Left forelimb (tissue), 1 donor: ENCODE results near the gene VDAC1.
"Not testable (repeated sequence)": the region's sequence is repeated elsewhere in the genome, so short reads cannot be mapped to it uniquely, and the experiment has no call there.

Experiments used
- DNase-seq: peaks from one replicate; pipeline ENCODE4 v3.0.0-alpha.2; 2018; ENCODE audit warnings: low spot score

Gene VDAC1

DNA sequence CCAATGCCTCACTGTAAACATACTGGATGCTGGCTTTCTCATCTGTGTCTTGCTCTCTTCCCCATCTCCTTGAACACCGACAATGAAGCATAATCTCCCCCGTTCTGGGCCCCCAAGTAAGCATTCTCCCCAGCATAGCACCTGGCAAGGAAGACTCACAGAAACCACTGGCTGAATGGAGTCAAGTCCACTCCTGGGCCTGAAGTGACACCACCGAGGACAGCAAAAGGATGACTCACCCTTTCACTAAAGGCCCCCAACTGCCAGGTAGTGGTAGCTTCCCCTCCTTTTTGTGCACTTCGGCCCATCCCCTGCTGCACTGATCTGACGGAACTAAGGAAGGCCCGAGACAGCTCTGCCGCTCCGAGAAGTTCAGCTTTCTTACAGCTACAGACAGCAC, 9.4 kb downstream of the VDAC1 start:
- no peak for DNase-seq

DNA sequence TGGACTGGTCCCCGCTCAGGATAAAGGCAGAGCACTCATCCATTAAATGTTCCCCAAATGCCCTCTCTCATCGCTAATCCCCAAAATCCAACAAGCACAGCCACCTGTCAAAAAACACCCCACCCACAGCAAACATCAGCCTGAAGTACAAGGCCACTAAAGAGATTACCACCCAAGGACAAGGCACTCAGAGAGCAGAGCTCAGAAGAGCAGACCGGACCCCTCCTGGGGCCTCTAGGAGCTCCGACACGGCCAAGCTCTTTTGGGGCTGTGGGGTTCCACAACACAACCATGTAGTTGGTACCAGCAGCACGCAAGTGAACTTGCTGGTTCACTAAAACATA, 9.8 kb downstream of the VDAC1 start:
- no peak for DNase-seq

DNA sequence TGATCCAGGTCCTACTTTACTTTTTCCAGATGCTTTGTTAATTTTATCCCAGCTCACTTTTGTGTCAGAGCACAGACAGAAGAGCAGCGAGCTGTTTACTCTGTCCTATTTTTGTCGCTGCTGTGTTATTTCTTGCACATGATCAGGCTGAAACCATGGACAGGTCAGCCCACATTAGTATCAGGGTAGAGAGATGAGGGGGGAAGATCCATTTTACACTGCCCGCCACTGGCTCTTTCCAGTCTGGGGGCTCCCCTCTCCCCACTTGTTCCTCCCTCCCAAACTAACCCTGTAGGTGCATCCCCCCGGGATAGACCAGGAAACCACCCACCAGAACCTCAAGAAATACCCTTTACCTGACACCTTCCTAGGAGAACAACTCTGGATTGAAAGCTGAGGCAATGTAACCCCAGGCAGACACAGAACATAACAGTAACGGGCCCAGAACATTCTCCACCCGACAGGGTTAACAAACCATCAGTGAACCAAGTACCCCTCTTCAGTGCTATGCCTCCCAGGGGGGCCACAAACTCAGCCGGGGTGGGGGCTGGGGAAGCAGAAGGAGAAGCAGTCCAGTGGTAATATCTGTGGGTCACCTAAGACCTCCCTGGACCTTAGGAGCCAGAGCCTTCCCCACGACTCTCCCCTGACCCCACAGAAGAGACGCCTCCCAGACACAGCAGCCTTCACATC, 10.3 kb downstream of the VDAC1 start:
- no peak for DNase-seq

DNA sequence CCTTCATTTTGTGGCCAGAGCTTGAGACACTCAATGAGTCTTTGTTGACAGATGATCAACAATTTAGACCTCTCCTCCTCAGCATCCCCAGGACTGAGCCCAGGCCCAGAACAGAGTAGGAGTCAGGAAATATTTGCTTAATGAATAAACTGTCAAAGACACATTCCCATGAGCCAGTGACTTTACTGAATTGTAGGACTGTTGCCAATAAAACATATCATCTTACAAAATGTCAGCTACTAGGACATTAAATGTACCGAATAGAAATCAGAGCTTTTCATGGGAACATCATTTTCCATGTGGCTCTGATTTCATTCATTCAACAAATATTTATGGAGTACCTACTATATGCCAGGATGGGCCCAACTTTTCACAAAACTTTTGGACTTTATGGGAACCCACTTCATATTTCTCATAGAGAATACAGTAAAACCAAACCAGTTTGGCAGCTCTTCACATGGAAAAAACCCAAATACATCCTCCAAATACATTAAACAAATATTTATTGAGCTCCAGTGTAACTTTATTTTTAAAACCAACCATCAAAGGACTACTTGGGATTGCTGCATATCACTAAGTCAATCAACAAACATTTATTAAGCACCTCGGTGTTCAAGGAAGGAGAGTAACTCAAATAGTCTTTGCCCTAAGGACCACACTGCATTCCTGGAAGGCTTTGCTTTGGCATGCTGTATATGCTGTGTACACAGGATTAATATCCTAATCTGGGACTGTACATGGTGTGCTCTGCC, 11.4 kb downstream of the VDAC1 start:
- no peak for DNase-seq

DNA sequence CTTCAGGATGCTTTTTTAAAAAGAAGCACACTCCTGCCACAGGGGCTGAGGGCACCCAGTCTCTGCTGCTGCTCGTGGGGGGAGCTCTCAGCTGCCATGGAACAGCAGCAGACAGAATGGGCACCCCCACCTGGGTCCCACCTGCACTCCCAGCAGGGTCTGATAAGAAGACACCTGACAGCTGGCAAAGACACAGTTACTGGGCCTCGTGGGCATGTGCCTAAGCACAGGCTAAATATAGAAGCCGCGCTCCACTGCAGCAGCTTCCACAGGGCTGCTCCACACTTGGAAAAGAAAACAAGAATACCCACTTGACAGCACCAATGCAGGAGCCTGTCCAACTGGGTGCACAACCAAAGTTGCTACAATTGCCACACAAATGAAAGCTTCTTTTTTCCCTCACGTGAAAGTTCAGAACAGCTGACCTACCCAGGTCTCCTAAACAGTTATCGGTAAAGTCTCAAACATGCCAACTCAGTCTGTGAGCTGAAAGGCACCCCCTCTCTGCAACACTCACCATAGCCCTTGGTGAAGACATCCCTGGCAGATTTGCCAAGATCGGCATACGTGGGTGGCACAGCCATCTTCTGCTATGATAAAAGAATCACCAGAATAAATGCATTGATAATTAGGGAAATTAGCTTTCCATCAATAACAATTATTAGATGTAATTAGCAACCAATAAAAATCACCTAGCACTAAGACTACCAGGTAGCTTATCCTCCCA, 12.2 kb downstream of the VDAC1 start:
- DNase-seq = no peak

DNA sequence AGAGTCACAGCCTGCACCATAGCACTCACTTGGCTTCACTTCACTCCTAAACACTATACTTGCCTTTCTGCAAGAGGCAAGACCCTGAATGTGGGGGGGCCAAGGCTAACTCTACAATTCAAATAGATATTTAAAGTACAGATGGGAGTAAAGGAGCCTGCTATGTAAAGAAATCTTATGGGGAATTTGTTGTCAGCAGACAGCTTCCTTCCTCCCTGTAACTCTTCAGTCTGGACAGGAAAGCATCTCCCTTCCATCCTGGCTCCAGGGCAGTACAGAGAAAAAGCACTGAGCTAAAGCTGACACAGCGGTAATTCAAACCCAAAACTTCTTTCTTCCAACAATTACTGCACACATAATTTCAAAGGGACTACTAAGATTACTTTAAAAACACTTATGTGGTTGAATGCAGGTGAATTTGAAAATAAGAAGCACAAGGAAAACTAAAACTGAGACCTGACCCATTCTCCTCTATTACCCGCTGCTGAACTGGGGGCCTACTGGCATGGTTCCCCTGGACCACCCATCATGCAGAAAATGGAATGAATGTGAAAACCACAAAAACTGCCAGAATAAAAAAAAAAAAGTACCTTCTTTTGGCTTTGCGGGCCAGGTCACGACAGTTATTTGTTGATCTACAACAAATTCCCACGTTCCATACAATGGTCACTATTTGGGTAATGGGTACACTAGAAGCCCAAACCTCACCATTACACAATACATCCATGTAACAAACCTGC, 13.4 kb downstream of the VDAC1 start:
- DNase-seq = no peak

DNA sequence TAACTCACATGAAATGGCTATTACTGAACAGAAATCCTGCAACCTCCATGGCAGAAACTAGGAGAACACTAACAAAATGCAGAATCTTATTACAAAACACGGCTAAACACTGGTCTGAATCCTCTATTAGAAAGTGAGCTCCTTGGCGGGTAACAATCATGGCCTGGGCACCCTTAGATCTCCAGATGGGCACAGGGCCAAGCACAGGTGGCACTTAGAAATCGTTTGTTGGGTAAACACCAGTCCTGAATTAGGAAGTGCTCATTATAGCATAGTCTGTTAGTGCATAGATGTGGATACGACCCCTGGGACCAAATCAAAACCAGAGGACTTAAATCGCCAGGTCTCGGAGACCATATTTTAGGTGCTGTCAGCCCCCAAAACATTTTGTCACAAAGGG, 14.4 kb downstream of the VDAC1 start:
- DNase-seq = no peak

DNA sequence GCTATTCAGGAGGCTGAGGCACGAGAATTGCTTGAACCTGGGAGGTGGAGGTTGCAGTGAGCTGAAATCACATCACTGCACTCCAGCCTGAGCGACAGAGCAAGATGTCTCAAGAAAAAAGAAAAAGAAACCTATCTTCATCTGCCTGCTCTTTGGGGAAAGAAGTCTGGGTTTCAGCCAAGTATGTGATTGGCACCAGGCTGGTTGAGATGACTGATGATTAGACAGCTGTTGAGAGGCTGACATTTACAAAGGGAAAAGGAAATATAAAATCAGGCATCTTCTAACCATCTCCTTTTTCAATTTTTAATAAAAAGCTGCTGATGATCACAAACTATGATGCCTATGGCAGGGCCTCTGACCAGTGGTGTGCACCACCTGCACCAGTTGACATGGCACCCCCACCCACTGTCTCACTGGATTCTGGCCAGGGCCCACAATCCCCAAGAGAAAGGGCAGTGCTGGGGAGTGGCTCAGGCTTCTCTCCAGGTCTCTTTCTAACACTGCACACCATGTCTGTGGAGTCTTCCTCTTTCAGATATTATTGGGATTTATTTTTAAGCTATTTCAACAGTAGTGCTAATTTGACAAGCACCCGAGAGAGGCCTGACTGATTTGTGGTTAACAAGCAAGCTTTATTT, 19.1 kb downstream of the VDAC1 start:
- no peak for DNase-seq

DNA sequence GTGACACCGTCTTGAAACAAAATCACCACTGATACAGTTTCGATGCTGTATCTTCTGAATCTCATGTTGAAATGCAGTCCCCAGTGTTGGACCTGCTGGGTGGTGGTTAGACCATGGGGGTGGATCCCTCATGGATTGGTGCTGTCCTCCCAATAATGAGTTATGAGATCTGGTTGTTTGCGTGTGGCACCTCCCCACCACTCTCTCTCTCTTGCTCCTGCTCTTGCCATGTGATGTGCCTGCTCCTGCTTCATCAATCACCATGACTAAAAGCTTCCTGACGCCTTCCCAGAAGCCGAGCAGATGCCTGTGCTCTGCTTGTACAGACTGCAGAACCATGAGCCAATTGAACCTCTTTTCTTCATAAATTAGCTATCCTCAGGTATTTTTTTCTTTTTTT, 21.1 kb downstream of the VDAC1 start:
- DNase-seq = no peak

DNA sequence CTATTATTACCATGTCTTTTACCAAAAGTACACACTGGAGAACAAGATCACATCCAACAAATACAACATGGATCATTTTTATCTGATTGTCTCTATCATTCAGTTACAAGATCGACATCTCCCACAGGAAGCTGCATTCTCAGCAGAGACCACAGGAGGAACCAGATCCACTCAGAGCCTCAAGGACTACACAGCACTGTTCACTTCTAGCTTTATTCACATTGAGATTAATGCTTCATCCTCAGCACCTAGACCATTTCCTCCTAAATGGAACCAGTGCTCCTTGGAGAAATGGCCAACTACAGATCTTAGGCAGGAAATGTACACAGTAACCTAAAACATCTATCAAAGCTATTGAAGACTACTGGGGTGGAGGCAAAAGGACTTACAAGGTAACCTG, 23.1 kb downstream of the VDAC1 start:
- DNase-seq = no peak

DNA sequence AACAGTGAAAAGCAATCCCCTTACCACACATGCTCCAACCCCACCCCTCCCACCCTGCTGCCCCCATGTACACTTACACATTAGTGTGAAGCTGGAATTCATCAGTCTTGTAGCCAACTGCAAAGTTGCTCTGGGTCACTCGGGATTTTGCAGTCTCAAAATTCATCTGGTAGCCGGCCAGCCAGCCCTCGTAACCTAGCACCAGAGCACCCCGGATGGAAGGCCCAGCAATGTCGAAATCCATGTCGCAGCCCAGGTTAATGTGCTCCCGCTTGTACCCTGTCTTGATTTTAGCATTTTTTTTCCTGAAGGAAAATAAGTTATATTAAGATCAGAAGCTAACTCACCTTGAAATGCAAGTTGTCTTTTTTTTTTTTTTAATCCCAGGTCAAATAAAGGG, 24.1 kb downstream of the VDAC1 start:
- no peak for DNase-seq

DNA sequence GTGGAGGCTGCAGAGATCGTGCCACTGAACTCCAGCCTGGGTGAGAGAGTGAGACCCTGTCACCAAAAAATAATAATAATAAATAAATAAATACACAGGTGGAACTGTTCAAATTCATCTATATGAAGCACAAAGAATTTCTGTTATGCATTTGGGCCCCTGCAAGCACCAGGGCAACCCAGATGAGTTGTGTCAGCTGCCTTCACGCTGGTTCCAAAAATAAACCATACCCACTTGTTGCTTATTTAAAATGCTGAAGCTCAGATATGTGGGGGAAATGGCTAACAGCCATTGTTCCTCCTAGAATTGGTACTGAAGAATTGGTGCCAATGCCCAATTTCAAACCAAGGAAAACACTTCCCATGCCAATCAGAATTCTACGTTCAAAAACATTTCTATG, 25.8 kb downstream of the VDAC1 start:
- no peak for DNase-seq

DNA sequence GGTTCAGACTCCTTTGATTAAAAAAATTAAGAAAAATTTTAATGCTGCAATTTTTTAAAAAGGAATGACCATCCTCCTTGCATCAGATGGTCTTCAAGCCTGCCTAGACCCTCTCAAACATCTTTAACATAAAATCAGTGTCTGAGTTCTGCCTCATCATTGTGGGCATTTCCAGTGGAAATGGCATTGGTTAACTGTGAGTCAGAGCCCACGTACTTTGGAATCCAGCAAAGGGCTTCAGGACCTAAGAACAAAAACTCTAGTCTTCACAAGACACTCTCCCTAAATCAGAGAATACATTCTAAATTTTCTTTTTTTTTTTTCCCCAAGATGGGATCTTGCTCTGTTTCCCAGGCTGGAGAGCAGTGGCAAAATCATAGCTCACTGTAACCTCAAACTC, 26.9 kb downstream of the VDAC1 start:
- DNase-seq = no peak

DNA sequence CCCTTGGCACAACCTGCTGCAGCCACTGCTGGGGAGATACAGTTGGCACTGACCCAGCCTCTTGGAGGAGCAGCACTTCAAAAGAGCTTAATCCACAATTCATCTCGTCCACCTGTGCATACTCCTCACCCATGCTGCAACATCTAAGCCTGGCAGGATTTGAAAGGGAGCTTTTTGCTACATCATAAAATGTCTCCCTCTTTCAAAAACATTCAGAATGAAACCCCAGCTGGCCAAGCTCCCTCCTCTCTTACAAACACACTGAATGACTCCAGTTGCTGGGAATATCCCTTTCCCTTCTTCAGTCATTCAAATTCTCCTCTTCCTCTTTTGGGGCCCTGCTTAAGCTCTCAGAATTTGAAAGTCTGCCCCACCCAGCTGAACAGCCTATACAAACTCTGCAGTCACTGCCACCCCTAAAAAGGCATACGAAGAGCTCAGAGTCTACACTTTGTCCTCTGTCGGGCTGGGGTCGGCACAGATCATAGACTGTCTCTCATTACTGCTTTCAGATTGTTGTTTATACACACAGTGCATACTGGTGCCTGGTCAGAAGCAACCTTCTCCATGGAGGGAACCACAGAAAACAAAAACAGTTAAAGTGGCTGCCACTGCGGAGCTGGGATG, 27.5 kb downstream of the VDAC1 start:
- DNase-seq = no peak

DNA sequence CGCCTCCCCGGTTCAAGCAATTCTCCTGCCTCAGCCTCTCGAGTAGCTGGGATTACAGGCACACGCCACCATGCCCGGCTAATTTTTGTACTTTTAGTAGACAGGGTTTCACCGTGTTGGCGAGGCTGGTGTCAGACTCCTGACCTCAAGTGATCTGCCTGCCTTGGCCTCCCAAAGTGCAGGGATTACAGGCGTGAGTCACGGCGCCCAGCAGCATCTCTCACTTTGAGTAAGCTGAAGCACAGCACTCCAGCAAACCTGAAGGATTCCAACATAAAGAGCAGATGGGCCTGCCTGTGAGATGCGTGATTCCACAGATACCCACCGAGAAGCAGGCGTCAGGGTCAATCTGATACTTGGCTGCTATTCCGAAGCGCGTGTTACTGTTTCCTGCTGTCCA, 29.2 kb downstream of the VDAC1 start:
- not testable (repeated sequence) for DNase-seq

DNA sequence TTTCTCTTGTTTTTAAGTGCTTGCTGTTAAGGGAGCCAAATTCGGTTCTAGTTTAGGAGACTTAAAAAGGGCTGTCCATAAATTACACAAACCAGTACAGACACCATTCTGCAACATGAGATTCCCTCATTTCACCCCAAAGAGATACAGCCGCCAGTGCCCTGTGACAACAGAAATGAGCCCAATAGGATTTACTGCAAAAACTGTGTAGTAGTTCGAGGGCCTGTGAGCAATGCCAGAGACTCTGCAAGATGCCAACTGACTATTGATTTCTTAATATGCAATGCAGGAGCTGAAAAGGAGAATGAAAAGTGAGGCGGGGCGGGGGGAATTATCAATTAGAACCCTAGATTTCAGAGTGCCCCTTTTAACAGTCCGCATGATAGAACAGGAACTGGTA, 30.6 kb downstream of the VDAC1 start:
- DNase-seq = no peak

DNA sequence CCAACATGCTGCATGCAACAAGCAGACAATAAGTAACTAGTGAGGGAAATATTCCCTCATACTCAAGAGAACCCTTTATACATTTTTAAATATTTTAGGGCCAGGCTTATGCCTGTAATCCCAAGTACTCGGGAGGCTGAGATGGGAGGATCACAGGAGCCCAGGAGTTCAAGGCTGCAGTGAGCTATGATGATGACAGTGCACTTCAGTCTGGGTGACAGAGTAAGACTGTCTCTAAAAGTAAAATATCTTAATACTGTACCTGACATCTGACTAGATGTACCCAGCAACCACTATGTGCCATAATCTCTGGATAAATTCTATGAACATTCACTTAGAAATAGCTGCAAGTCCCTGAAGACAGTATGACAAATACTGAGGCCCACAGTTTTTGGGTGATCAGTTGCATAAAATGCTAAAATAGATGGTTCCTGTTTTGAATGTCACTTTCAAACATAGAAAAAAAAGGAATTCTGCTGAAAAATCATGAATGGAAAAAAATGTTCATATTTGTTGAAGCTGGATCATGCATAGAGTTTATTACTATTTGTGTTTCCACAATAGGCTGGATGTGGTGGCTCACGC, 34.4 kb downstream of the VDAC1 start:
- no peak for DNase-seq

DNA sequence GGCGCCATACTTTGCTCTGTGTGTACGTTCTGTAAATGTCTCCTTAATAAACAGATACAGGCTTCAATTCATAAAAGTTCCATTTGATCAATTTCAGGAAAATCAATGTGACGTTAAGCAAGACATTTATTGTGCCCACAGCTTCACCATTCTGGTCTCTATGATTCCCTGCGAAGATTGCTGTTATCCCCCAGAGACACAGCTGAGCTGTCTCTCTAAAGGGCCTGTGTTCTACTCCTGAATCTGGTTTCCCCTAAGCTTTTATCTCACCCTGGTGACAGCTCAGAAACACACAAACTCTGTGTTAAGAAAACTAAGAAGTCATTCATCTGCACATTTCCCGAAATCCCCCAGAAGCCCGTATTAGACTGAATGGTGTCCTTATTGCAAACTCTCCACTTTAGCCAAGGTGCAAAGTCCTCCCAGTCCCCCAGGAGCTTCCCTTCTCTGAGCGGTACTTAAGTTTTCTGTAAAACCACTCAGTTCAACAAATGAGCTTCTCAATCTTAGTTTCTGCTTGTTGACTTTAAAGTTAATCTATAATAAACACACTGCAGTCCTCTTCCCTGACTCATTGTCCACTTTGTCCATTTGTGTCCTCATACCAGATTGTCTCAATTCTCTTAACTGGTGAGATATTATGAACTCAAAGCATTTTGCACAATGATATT, 35.0 kb downstream of the VDAC1 start:
- no peak for DNase-seq

DNA sequence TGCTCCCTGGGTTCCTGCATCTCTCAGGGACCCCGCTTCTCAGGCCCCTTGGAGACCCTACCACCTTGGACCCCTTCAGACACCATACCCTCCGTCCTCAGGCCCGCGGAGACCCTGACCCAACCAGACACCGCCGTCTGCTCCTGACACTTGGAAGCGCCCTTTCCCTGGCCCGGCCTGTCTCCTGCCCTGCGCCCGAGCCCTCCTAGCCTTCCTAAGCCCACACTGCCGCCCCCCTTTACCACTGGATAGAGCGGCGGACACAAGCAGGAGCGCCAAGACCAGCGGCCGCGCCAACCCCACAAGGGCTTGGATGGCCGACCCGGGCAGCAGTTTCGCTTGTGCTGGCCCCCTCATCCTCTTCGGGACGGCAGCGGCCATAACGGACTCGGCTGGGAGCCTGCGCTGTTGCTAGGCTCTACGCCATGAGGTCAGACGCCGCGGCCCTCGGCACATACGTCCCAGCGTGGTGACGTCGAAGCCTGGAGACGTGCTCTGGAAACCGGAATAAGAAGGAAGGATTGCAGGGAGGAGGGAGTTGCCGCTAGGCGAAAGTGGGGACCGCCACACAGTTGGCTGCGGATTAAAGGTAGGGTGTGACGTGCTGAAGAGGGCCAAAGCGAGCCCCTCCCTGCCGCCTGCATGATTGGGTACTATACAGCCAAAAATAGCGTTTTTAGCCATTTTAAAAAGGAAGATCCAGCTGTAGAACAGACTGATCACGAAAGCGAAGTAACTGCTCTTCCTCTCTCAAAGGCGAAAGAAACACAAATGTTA, 36.4 kb downstream of the VDAC1 start, which contains the start of gene C5orf15:
Gene C5orf15, minus strand, starts transcription at position 422 of the 777 bp plus-strand sequence. Its CDS starts 41 bp downstream, at position 381.
- peak; percentile 96 for DNase-seq
